PC-3 (cell line): ENCODE data around the gene DNM2. TPM values are rescaled to one million over a fixed set of nuclear protein-coding genes. Genes with fewer than 3 reads are reported as not detected.

Experiments used
- ATAC-seq: fragments of 200-7000 bp; cut with Tn5 transposase; 2 replicates; pipeline ENCODE4 v1.9.1; 2020; ENCODE audit warnings: mild to moderate bottlenecking, moderate library complexity
- BruUV-seq: library from RNA; stranded (reverse); fragments of 400-500 nt; replicated peaks from 2 replicates; lab custom pipeline; 2021; lab: Mats Ljungman, UMichigan
- CTCF ChIA-PET: fragments of 300-600 bp; sonication (Branson Sonifier 250); formaldehyde crosslinking; loops from one replicate; lab custom pipeline; 2022; ENCODE audit warnings: antibody characterized with exemption; lab: Charles Lee
- POLR2A ChIA-PET: fragments of 300-600 bp; sonication (Branson Sonifier 250); formaldehyde crosslinking; loops from one replicate; lab custom pipeline; 2022; ENCODE audit warnings: antibody characterized with exemption; ENCODE audit not compliant: unreplicated experiment; lab: Charles Lee
- DNase-seq: peaks from one replicate; pipeline ENCODE4 v3.0.0-alpha.2; 2015
- H2AFZ ChIP-seq: fragments of 300-600 bp; sonication (generic); 2 replicates; pipeline ENCODE4 v1.6.0; 2016; ENCODE audit warnings: antibody characterized with exemption, low read length
- H3F3A ChIP-seq: fragments of 300-600 bp; sonication (generic); one replicate; pipeline ENCODE4 v1.6.0; 2017; ENCODE audit warnings: antibody characterized with exemption, low read length, control low read depth, mild to moderate bottlenecking; ENCODE audit not compliant: unreplicated experiment
- H3K27ac ChIP-seq: fragments of 300-600 bp; sonication (generic); 2 replicates; pipeline ENCODE4 v1.5.1; 2016; ENCODE audit warnings: mild to moderate bottlenecking, low read length
- H3K27me3 ChIP-seq: fragments of 300-600 bp; sonication (generic); 2 replicates; pipeline ENCODE4 v1.6.1; 2016; ENCODE audit warnings: low read length, mixed read lengths
- H3K36me3 ChIP-seq: fragments of 300-600 bp; sonication (generic); 2 replicates; pipeline ENCODE4 v1.6.1; 2016; ENCODE audit warnings: low read depth, mixed run types, low read length, mixed read lengths
- H3K4me1 ChIP-seq: fragments of 300-600 bp; sonication (generic); 2 replicates; pipeline ENCODE4 v1.5.1; 2016; ENCODE audit warnings: low read length; ENCODE audit not compliant: insufficient read depth
- H3K4me2 ChIP-seq: fragments of 300-600 bp; sonication (generic); 2 replicates; pipeline ENCODE4 v1.6.0; 2016; ENCODE audit warnings: low read length
- H3K4me3 ChIP-seq: fragments of 300-600 bp; sonication (generic); 2 replicates; pipeline ENCODE4 v1.5.1; 2016; ENCODE audit warnings: mild to moderate bottlenecking, low read length, mixed read lengths
- H3K79me2 ChIP-seq: fragments of 300-600 bp; sonication (generic); 2 replicates; pipeline ENCODE4 v1.6.1; 2017; ENCODE audit warnings: low read length, mixed read lengths
- H3K9ac ChIP-seq: fragments of 300-600 bp; sonication (generic); 2 replicates; pipeline ENCODE4 v1.6.0; 2016; ENCODE audit warnings: mild to moderate bottlenecking, low read length
- H3K9me2 ChIP-seq: fragments of 300-600 bp; sonication (generic); replicated peaks from 2 replicates; pipeline ENCODE4 v1.6.1; 2016; ENCODE audit warnings: mixed run types, low read length, mixed read lengths
- H3K9me3 ChIP-seq: fragments of 300-600 bp; sonication (generic); 2 replicates; pipeline ENCODE4 v1.6.1; 2016; ENCODE audit warnings: low read length, mixed read lengths
- H4K20me1 ChIP-seq: fragments of 300-600 bp; sonication (generic); 2 replicates; pipeline ENCODE4 v1.6.1; 2016; ENCODE audit warnings: low read length, mixed read lengths
- CTCF ChIP-seq: fragments of 300-600 bp; sonication (generic); conservative IDR thresholded peaks from 2 replicates; pipeline ENCODE4 v1.5.1; 2017; ENCODE audit warnings: antibody characterized with exemption, low read depth, mild to moderate bottlenecking, low read length
- EZH2 ChIP-seq: fragments of 300-600 bp; sonication (generic); IDR thresholded peaks from one replicate; pipeline ENCODE4 v1.6.1; 2017; ENCODE audit warnings: antibody characterized with exemption, mild to moderate bottlenecking, low read length; ENCODE audit not compliant: unreplicated experiment
- EZH2phosphoT487 ChIP-seq: fragments of 300-600 bp; sonication (generic); IDR thresholded peaks from 2 replicates; pipeline ENCODE4 v1.6.1; 2018; ENCODE audit warnings: mild to moderate bottlenecking, antibody characterized with exemption, low read length, borderline replicate concordance
- intact Hi-C: fragments of 100-400 bp; cut with micrococcal nuclease; formaldehyde crosslinking; loops from 2 replicates; pipeline ENCODE4 v1.9.0; 2023
- total RNA-seq: library from RNA; depleted of rRNA; stranded (reverse); fragments of >200 nt; gene quantifications from 2 replicates; pipeline ENCODE4 v1.2.3, GENCODE V29; 2014

The DNM2 gene
- total RNA-seq, 1 experiment from 2014 or later = 150 TPM

- POLR2A ChIA-PET = no interaction called here
- H4K20me1 ChIP-seq = peaks cover 21% of the 10 kb centered on the region
- peak; percentile 90 for DNase-seq
- no peaks in the 10 kb centered on the region for H3K9me3 ChIP-seq
- BruUV-seq = no TSS peak
- peak overlapping the region; percentile 65 for H3K4me2 ChIP-seq
- peaks cover 91% of the 10 kb centered on the region for H3K79me2 ChIP-seq
- CTCF ChIA-PET = no interaction called here
- H3F3A ChIP-seq = no peaks in the 10 kb centered on the region
- no peak overlapping the region; the same call in 1 of the 2 replicates for H3K4me3 ChIP-seq
- TF ChIP-seq CTCF = no peak
- TF ChIP-seq EZH2phosphoT487 = no peak
- 0 out of 2 replicates have a peak overlapping the region, but pooled peaks have one; percentile 5 for H3K9ac ChIP-seq
- H3K27me3 ChIP-seq = no peaks in the 10 kb centered on the region
- no peaks in the 10 kb centered on the region for H3K36me3 ChIP-seq
- peak overlapping the region; percentile 37; the same call in 1 of the 2 replicates for H2AFZ ChIP-seq
- intact Hi-C loops = no loop called here
- peak; percentile 87 for ATAC-seq
- H3K9me2 ChIP-seq = no peaks in the 10 kb centered on the region
- H3K27ac ChIP-seq = peak overlapping the region; percentile 52
- peaks cover 29% of the 10 kb centered on the region for H3K4me1 ChIP-seq
These were observed 31.1 kb downstream of the DNM2 start for GRCh38 chr19:10748927-10749434.

GRCh38 chr19:10749435-10750384 lies 31.8 kb downstream of the DNM2 start:
- ChIA-PET CTCF (no interaction called here), POLR2A (no interaction called here)
- Histone ChIP-seq H3K27ac (peak overlapping the region; percentile 52), H3K9ac (0 out of 2 replicates have a peak overlapping the region, but pooled peaks have one; percentile 5), H3K79me2 (peaks cover 91% of the 10 kb centered on the region), H3K4me2 (peak overlapping the region; percentile 65), H3K36me3 (no peaks in the 10 kb centered on the region), H3K27me3 (no peaks in the 10 kb centered on the region), H4K20me1 (peaks cover 21% of the 10 kb centered on the region), H2AFZ (no peak overlapping the region), H3K9me2 (no peaks in the 10 kb centered on the region), H3K9me3 (no peaks in the 10 kb centered on the region), H3K4me3 (no peak overlapping the region; the same call in 1 of the 2 replicates), H3F3A (no peaks in the 10 kb centered on the region), H3K4me1 (peaks cover 29% of the 10 kb centered on the region)
- DNase-seq = no peak
- no TSS peak for BruUV-seq
- TF ChIP-seq CTCF = no peak
- TF ChIP-seq EZH2phosphoT487 = no peak
- no peak for TF ChIP-seq EZH2
- intact Hi-C loops = no loop called here
- no peak; the same call in 1 of the 2 replicates for ATAC-seq
